Liver (tissue), 9 donors: ENCODE measurements around the gene ZC3H18. TPM values are rescaled to one million over a fixed set of nuclear protein-coding genes. Genes with fewer than 3 reads are reported as not detected.

Experiments
- DNase-seq: peaks from one replicate; pipeline ENCODE4 v3.0.0-alpha.2; 2017; ENCODE audit warnings: low spot score
- H3K27ac ChIP-seq, 2 donors: one replicate each; pipeline ENCODE4 v1.7.0; 2013; ENCODE audit warnings: inconsistent platforms in 2 of 2, low read length in 2 of 2, control low read depth in 1 of 2, low read depth in 1 of 2, mild to moderate bottlenecking in 1 of 2
- H3K27me3 ChIP-seq, 4 donors: one replicate each; pipeline versions ENCODE4 v1.6.1 to v1.7.0; 2013; ENCODE audit warnings: low read length in 3 of 4, inconsistent platforms in 1 of 4, mild to moderate bottlenecking in 1 of 4, moderate library complexity in 1 of 4; ENCODE audit not compliant: control insufficient read depth in 4 of 4, insufficient read depth in 4 of 4
- H3K36me3 ChIP-seq, 4 donors: one replicate each; pipeline versions ENCODE4 v1.6.1 to v1.7.0; 2013; ENCODE audit warnings: low read length in 3 of 4, mild to moderate bottlenecking in 3 of 4, low read depth in 1 of 4, moderate library complexity in 1 of 4; ENCODE audit not compliant: control insufficient read depth in 4 of 4, insufficient read depth in 3 of 4
- H3K4me1 ChIP-seq, 4 donors: one replicate each; pipeline versions ENCODE4 v1.6.1 to v1.7.0; 2013; ENCODE audit warnings: low read length in 3 of 4, mild to moderate bottlenecking in 3 of 4, moderate library complexity in 1 of 4; ENCODE audit not compliant: control insufficient read depth in 4 of 4, insufficient read depth in 4 of 4
- H3K4me3 ChIP-seq, 3 donors: one replicate each; pipeline versions ENCODE4 v1.6.1 to v1.7.0; 2013; ENCODE audit warnings: low read length in 3 of 3, control low read depth in 1 of 3, low read depth in 1 of 3, mild to moderate bottlenecking in 1 of 3
- H3K9ac ChIP-seq, 2 donors: one replicate each; pipeline ENCODE4 v1.7.0; 2013; ENCODE audit warnings: low read length in 2 of 2, mild to moderate bottlenecking in 2 of 2, moderate library complexity in 2 of 2, control low read depth in 1 of 2, low read depth in 1 of 2
- H3K9me3 ChIP-seq, 4 donors: one replicate each; pipeline versions ENCODE4 v1.6.1 to v1.7.0; 2013; ENCODE audit warnings: low read length in 3 of 4; ENCODE audit not compliant: control insufficient read depth in 4 of 4
- EGR1 ChIP-seq, 2 donors: IDR thresholded peaks; 2 replicates each; pipeline ENCODE4 v1.6.1; 2016 to 2018; ENCODE audit warnings: antibody characterized with exemption in 2 of 2, low read depth in 2 of 2
- FOXA1 ChIP-seq: IDR thresholded peaks from 2 replicates; pipeline ENCODE4 v1.6.1; 2016; ENCODE audit warnings: antibody characterized with exemption
- FOXA2 ChIP-seq: IDR thresholded peaks from 2 replicates; pipeline ENCODE4 v1.6.1; 2016; ENCODE audit warnings: antibody characterized with exemption
- GABPA ChIP-seq, 2 donors: IDR thresholded peaks in 1 of 2; conservative IDR thresholded peaks in 1 of 2; 2 replicates each; pipeline ENCODE4 v1.6.1; 2016; ENCODE audit warnings: antibody characterized with exemption in 2 of 2, mild to moderate bottlenecking in 1 of 2, moderate library complexity in 1 of 2
- HNF4A ChIP-seq, 2 donors: conservative IDR thresholded peaks; 2 replicates each; pipeline ENCODE4 v1.6.1; 2016; ENCODE audit warnings: antibody characterized with exemption in 2 of 2, mild to moderate bottlenecking in 2 of 2
- HNF4G ChIP-seq: IDR thresholded peaks from 2 replicates; pipeline ENCODE4 v1.6.1; 2016; ENCODE audit warnings: antibody characterized with exemption
- JUND ChIP-seq, 2 donors: IDR thresholded peaks; 2 replicates each; pipeline ENCODE4 v1.6.1; 2016; ENCODE audit warnings: antibody characterized with exemption in 2 of 2
- NR2F2 ChIP-seq: IDR thresholded peaks from 2 replicates; pipeline ENCODE4 v1.6.1; 2016; ENCODE audit warnings: antibody characterized with exemption
- RAD21 ChIP-seq, 2 donors: IDR thresholded peaks; 2 replicates each; pipeline ENCODE4 v1.6.1; 2016; ENCODE audit warnings: antibody characterized with exemption in 2 of 2, mild to moderate bottlenecking in 2 of 2
- RXRA ChIP-seq, 2 donors: IDR thresholded peaks; 2 replicates each; pipeline ENCODE4 v1.6.1; 2017 to 2018; ENCODE audit warnings: antibody characterized with exemption in 2 of 2, mild to moderate bottlenecking in 1 of 2
- SP1 ChIP-seq: IDR thresholded peaks from 2 replicates; pipeline ENCODE4 v1.6.1; 2018; ENCODE audit warnings: antibody characterized with exemption, mild to moderate bottlenecking
- TAF1 ChIP-seq: conservative IDR thresholded peaks from 2 replicates; pipeline ENCODE4 v1.6.1; 2016; ENCODE audit warnings: antibody characterized with exemption, mild to moderate bottlenecking
- YY1 ChIP-seq: IDR thresholded peaks from 2 replicates; pipeline ENCODE4 v1.6.1; 2016; ENCODE audit warnings: antibody characterized with exemption, mild to moderate bottlenecking
- WGBS: extraction: QIAGEN DNeasy Blood & Tissue Kit; methylation state at CpG from one replicate; pipeline ENCODE4 v1.1.7; 2013; 5-methylcytosine and 5-hydroxymethylcytosine counted together
- polyA plus RNA-seq, 2 donors: library from polyadenylated mRNA; stranded (reverse) in 1 of 2; unstranded in 1 of 2; fragments of 200-250 nt in 1 of 2; fragments of >200 nt in 1 of 2; fragmentation: Nextera tagmentation in 1 of 2; extraction: Ambion mirVana in 1 of 2; gene quantifications; one replicate each; pipeline versions ENCODE4 v1.2.1 to v1.2.3, GENCODE V29; 2013 to 2015
- total RNA-seq, 2 donors: library from RNA; depleted of rRNA; stranded (reverse); fragments of >200 nt; gene quantifications; one replicate each; pipeline ENCODE4 v1.2.3, GENCODE V29; 2014
- TF ChIP-seq, protein P1 (sequence below): IDR thresholded peaks from 2 replicates; pipeline ENCODE4 v1.6.1; 2016; ENCODE audit warnings: antibody characterized with exemption, mild to moderate bottlenecking
- TF ChIP-seq, protein P2 (sequence below): fragments of 150-350 bp; IDR thresholded peaks from 2 replicates; pipeline ENCODE4 v1.5.1; 2017; ENCODE audit warnings: improper control_type of control experiment, low read depth, low read length; ENCODE audit not compliant: missing input control
- TF ChIP-seq, protein P3 (sequence below): IDR thresholded peaks from 2 replicates; pipeline ENCODE4 v1.6.1; 2016; ENCODE audit warnings: antibody characterized with exemption
- TF ChIP-seq, protein P4 (sequence below): IDR thresholded peaks from 2 replicates; pipeline ENCODE4 v1.6.1; 2016; ENCODE audit warnings: antibody characterized with exemption
- TF ChIP-seq, protein P5 (sequence below): IDR thresholded peaks from 2 replicates; pipeline ENCODE4 v1.6.1; 2016; ENCODE audit warnings: antibody characterized with exemption
- donor health status: healthy.
- donor health status: healthy.
- donor health status: healthy.
- donor health status: healthy.
- donor health status: healthy.

ZC3H18 gene
- total and polyA plus RNA-seq, 4 donors, result 10.2 to 10.9 (median 10.5) TPM

DNA sequence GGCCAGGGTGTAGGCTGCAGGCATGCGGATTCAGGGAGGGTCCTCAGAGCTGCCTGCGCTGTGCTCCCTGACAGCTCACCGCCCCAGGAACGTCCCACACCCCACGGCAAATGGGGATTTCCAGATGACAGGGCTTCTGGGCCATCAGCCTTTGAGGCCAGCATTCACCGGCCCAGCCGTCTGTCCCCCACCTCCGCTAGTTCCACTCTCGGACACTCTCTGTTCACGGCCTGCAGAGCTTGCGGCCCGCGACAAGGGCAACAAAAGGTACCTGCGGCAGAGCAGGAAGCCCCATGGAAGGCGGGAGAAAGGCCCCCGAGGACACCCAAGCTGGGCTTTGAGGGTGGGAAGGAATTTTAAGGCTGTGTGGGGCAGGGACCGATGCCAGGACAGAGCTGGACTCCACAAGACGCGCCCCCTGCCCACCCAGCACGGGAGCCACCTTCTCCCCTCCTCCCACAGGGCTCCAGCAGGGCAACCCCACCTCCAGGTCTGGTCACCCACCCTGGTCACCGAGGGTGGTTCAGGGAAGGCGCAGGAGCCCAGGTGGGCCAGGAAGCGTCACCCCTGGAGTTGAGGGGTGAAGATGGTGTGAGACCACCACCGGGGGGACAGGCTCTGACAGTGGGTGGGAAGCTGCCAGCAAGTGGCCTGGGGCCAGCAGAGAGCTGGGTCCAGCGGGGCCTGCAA is 86.2 kb downstream of the ZC3H18 start:
- DNase-seq, result no peak
- no peak overlapping the region for H3K27ac ChIP-seq
- H3K4me1 ChIP-seq, result peaks cover 0 to 5% (median 1%) of the 10 kb centered on the region in 4 donors
- H3K27me3 ChIP-seq, result no peaks in the 10 kb centered on the region
- H3K9me3 ChIP-seq, result no peaks in the 10 kb centered on the region
- H3K36me3 ChIP-seq, result peaks cover 9 to 40% (median 22%) of the 10 kb centered on the region in 4 donors
- TF ChIP-seq TAF1, result no peak
- WGBS, result 92% methylated on average over 25 of the region's 25 CpGs
- H3K9ac ChIP-seq, result no peak overlapping the region
- H3K4me3 ChIP-seq, result no peak overlapping the region

DNA sequence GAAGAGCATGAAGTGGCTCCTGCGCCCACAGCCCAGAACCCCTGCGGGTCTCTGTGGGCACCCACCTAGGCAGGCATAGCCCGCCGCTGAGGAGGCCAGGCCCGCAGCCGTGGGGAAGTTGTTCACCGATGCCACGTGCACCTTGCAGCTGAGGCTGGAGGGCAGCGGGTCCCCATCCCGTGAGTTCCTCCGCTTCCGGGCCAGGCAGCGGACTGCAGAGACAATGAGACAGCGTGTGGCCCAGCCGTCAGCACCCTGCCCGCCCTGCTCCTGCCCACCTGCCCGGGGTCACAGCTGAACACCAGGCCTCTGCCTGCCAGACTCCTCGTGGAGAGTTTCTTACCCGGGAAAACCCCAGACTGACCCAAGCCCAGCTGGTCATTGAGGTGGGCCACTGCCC is 87.2 kb downstream of the ZC3H18 start:
- no peaks in the 10 kb centered on the region for H3K27me3 ChIP-seq
- no peak for DNase-seq
- no peaks in the 10 kb centered on the region for H3K9me3 ChIP-seq
- 94% methylated on average over 19 of the region's 19 CpGs for WGBS
- H3K27ac ChIP-seq, result no peak overlapping the region
- no peak for TF ChIP-seq FOXA2
- TF ChIP-seq RAD21 (IDR thresholded peaks at IDR 0.05), result no peak
- TF ChIP-seq, protein P1, sequence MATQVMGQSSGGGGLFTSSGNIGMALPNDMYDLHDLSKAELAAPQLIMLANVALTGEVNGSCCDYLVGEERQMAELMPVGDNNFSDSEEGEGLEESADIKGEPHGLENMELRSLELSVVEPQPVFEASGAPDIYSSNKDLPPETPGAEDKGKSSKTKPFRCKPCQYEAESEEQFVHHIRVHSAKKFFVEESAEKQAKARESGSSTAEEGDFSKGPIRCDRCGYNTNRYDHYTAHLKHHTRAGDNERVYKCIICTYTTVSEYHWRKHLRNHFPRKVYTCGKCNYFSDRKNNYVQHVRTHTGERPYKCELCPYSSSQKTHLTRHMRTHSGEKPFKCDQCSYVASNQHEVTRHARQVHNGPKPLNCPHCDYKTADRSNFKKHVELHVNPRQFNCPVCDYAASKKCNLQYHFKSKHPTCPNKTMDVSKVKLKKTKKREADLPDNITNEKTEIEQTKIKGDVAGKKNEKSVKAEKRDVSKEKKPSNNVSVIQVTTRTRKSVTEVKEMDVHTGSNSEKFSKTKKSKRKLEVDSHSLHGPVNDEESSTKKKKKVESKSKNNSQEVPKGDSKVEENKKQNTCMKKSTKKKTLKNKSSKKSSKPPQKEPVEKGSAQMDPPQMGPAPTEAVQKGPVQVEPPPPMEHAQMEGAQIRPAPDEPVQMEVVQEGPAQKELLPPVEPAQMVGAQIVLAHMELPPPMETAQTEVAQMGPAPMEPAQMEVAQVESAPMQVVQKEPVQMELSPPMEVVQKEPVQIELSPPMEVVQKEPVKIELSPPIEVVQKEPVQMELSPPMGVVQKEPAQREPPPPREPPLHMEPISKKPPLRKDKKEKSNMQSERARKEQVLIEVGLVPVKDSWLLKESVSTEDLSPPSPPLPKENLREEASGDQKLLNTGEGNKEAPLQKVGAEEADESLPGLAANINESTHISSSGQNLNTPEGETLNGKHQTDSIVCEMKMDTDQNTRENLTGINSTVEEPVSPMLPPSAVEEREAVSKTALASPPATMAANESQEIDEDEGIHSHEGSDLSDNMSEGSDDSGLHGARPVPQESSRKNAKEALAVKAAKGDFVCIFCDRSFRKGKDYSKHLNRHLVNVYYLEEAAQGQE, result no peak
- TF ChIP-seq, protein P2, sequence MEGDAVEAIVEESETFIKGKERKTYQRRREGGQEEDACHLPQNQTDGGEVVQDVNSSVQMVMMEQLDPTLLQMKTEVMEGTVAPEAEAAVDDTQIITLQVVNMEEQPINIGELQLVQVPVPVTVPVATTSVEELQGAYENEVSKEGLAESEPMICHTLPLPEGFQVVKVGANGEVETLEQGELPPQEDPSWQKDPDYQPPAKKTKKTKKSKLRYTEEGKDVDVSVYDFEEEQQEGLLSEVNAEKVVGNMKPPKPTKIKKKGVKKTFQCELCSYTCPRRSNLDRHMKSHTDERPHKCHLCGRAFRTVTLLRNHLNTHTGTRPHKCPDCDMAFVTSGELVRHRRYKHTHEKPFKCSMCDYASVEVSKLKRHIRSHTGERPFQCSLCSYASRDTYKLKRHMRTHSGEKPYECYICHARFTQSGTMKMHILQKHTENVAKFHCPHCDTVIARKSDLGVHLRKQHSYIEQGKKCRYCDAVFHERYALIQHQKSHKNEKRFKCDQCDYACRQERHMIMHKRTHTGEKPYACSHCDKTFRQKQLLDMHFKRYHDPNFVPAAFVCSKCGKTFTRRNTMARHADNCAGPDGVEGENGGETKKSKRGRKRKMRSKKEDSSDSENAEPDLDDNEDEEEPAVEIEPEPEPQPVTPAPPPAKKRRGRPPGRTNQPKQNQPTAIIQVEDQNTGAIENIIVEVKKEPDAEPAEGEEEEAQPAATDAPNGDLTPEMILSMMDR, result no peak
- no peak for TF ChIP-seq HNF4A (conservative IDR thresholded peaks at IDR 0.05)
- TF ChIP-seq YY1, result no peak
- TF ChIP-seq EGR1 (IDR thresholded peaks at IDR 0.05; ENCODE audit: low read depth in 2 of 2), result no peak
- no peak for TF ChIP-seq RXRA (IDR thresholded peaks at IDR 0.05)
- TF ChIP-seq FOXA1, result no peak
- no peak for TF ChIP-seq GABPA (IDR thresholded peaks at IDR 0.05 in 1 of 2, conservative IDR thresholded peaks at IDR 0.05 in 1 of 2)
- TF ChIP-seq, protein P3, sequence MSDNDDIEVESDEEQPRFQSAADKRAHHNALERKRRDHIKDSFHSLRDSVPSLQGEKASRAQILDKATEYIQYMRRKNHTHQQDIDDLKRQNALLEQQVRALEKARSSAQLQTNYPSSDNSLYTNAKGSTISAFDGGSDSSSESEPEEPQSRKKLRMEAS, result no peak
- TF ChIP-seq TAF1, result no peak
- TF ChIP-seq, protein P4, sequence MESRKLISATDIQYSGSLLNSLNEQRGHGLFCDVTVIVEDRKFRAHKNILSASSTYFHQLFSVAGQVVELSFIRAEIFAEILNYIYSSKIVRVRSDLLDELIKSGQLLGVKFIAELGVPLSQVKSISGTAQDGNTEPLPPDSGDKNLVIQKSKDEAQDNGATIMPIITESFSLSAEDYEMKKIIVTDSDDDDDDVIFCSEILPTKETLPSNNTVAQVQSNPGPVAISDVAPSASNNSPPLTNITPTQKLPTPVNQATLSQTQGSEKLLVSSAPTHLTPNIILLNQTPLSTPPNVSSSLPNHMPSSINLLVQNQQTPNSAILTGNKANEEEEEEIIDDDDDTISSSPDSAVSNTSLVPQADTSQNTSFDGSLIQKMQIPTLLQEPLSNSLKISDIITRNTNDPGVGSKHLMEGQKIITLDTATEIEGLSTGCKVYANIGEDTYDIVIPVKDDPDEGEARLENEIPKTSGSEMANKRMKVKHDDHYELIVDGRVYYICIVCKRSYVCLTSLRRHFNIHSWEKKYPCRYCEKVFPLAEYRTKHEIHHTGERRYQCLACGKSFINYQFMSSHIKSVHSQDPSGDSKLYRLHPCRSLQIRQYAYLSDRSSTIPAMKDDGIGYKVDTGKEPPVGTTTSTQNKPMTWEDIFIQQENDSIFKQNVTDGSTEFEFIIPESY, result no peak
- TF ChIP-seq NR2F2, result no peak
- TF ChIP-seq JUND (IDR thresholded peaks at IDR 0.05), result no peak
- TF ChIP-seq, protein P5, sequence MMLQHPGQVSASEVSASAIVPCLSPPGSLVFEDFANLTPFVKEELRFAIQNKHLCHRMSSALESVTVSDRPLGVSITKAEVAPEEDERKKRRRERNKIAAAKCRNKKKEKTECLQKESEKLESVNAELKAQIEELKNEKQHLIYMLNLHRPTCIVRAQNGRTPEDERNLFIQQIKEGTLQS, result no peak
- no peak for TF ChIP-seq SP1
- no peak for TF ChIP-seq HNF4G
- no peak overlapping the region for H3K4me3 ChIP-seq
- peaks cover 9 to 39% (median 21%) of the 10 kb centered on the region in 4 donors for H3K36me3 ChIP-seq
- peaks cover 0 to 13% (median 6%) of the 10 kb centered on the region in 4 donors for H3K4me1 ChIP-seq
- no peak overlapping the region for H3K9ac ChIP-seq
